Measurements from ENCODE around the gene AHI1. TPM values are rescaled to one million over a fixed set of nuclear protein-coding genes. Genes with fewer than 3 reads are reported as not detected.

AHI1 gene
- total and polyA plus RNA-seq, 2 experiments from 2014 or later: 17.1 to 18.4 TPM

GRCh38 chr6:135434991-135435390 lies 62.5 kb downstream of the AHI1 start:
- Histone ChIP-seq H3K36me3 (peaks cover 12% of the 10 kb centered on the region), H3K27me3 (no peaks in the 10 kb centered on the region), H3K9me3 (ENCODE audit: low read depth) (no peaks in the 10 kb centered on the region), H3K4me1 (ENCODE audit: low read depth) (no peaks in the 10 kb centered on the region), H3K4me3 (no peak overlapping the region), H3K27ac (no peak overlapping the region)
- TF ChIP-seq CTCF (IDR thresholded peaks at IDR 0.05; ENCODE audit: low read depth, low read length): no peak
- DNase-seq (ENCODE audit: low read depth in 1 of 2, low spot score in 1 of 2): peak in 1 of 2 donors; percentile 47

GRCh38 chr6:135434095-135434494 lies 63.4 kb downstream of the AHI1 start:
- no peak for DNase-seq (ENCODE audit: low read depth in 1 of 2, low spot score in 1 of 2)
- H3K27ac ChIP-seq: no peak overlapping the region
- H3K4me1 ChIP-seq (ENCODE audit: low read depth): no peaks in the 10 kb centered on the region
- no peaks in the 10 kb centered on the region for H3K27me3 ChIP-seq
- H3K4me3 ChIP-seq: no peak overlapping the region
- no peak for TF ChIP-seq CTCF (IDR thresholded peaks at IDR 0.05; ENCODE audit: low read depth, low read length)
- H3K9me3 ChIP-seq (ENCODE audit: low read depth): no peaks in the 10 kb centered on the region
- peaks cover 12% of the 10 kb centered on the region for H3K36me3 ChIP-seq

GRCh38 chr6:135428078-135428477 lies 69.5 kb downstream of the AHI1 start:
- no peak for TF ChIP-seq CTCF (IDR thresholded peaks at IDR 0.05; ENCODE audit: low read depth, low read length)
- H3K9me3 ChIP-seq (ENCODE audit: low read depth): no peaks in the 10 kb centered on the region

GRCh38 chr6:135426833-135427232 lies 70.7 kb downstream of the AHI1 start:
- H3K36me3 ChIP-seq: no peaks in the 10 kb centered on the region
- no peak overlapping the region for H3K27ac ChIP-seq
- no peak overlapping the region for H3K4me3 ChIP-seq
- DNase-seq (ENCODE audit: low read depth in 1 of 2, low spot score in 1 of 2): no peak
- no peaks in the 10 kb centered on the region for H3K9me3 ChIP-seq (ENCODE audit: low read depth)
- no peaks in the 10 kb centered on the region for H3K4me1 ChIP-seq (ENCODE audit: low read depth)
- no peaks in the 10 kb centered on the region for H3K27me3 ChIP-seq
- TF ChIP-seq CTCF (IDR thresholded peaks at IDR 0.05; ENCODE audit: low read depth, low read length): no peak

More at GRCh38 chr6:135428078-135428477, 69.5 kb downstream of the AHI1 start:
- H3K27me3 ChIP-seq: no peaks in the 10 kb centered on the region
- H3K4me1 ChIP-seq (ENCODE audit: low read depth): no peaks in the 10 kb centered on the region
- H3K36me3 ChIP-seq: peaks cover 5% of the 10 kb centered on the region
- DNase-seq (ENCODE audit: low read depth in 1 of 2, low spot score in 1 of 2): no peak
- H3K4me3 ChIP-seq: no peak overlapping the region
- no peak overlapping the region for H3K27ac ChIP-seq

- H3K27ac ChIP-seq: no peak overlapping the region
- no peaks in the 10 kb centered on the region for H3K27me3 ChIP-seq
- no peak for DNase-seq (ENCODE audit: low read depth in 1 of 2, low spot score in 1 of 2)
- no peaks in the 10 kb centered on the region for H3K9me3 ChIP-seq (ENCODE audit: low read depth)
- no peaks in the 10 kb centered on the region for H3K4me1 ChIP-seq (ENCODE audit: low read depth)
- H3K4me3 ChIP-seq: no peak overlapping the region
- H3K36me3 ChIP-seq: no peaks in the 10 kb centered on the region
- TF ChIP-seq CTCF (IDR thresholded peaks at IDR 0.05; ENCODE audit: low read depth, low read length): no peak
Measured at GRCh38 chr6:135424385-135424784, 73.2 kb downstream of the AHI1 start.

- H3K9me3 ChIP-seq (ENCODE audit: low read depth): no peaks in the 10 kb centered on the region
- peak; percentile 64 for TF ChIP-seq CTCF (IDR thresholded peaks at IDR 0.05; ENCODE audit: low read depth, low read length)
- H3K27ac ChIP-seq: no peak overlapping the region
- no peaks in the 10 kb centered on the region for H3K27me3 ChIP-seq
- no peaks in the 10 kb centered on the region for H3K36me3 ChIP-seq
- DNase-seq (ENCODE audit: low read depth in 1 of 2, low spot score in 1 of 2): peak; percentile 64 to 70
- H3K4me1 ChIP-seq (ENCODE audit: low read depth): no peaks in the 10 kb centered on the region
- no peak overlapping the region for H3K4me3 ChIP-seq
Measured at GRCh38 chr6:135423649-135424128, 73.9 kb downstream of the AHI1 start.

Measured in cardiac muscle cell (in vitro differentiated cells and primary cell).